Loucy (cell line): ENCODE data around the gene CCDC9.
A peak's percentile ranks its signal among the peaks of the same experiment; 100 is the strongest.

Experiments
- H2AFZ ChIP-seq: fragments of 200-600 bp; sonication (generic); 2 replicates; pipeline ENCODE4 v1.6.0; 2016; ENCODE audit warnings: antibody characterized with exemption, mild to moderate bottlenecking, low read length, moderate library complexity
- H3F3A ChIP-seq: fragments of 200-600 bp; 2 replicates; pipeline ENCODE4 v1.6.0; 2016; ENCODE audit warnings: antibody characterized with exemption, low read depth, mild to moderate bottlenecking
- H3K27me3 ChIP-seq: fragments of 200-600 bp; sonication (generic); 2 replicates; pipeline ENCODE4 v1.6.1; 2014; ENCODE audit warnings: low read length, mild to moderate bottlenecking; ENCODE audit not compliant: insufficient read depth, poor library complexity, severe bottlenecking
- H3K36me3 ChIP-seq: fragments of 200-600 bp; sonication (generic); 2 replicates; pipeline ENCODE4 v1.6.1; 2016; ENCODE audit warnings: low read length; ENCODE audit not compliant: insufficient read depth
- H3K4me1 ChIP-seq: fragments of 200-600 bp; sonication (generic); 2 replicates; pipeline ENCODE4 v1.5.1; 2014; ENCODE audit warnings: low read length, mild to moderate bottlenecking; ENCODE audit not compliant: insufficient read depth, poor library complexity, severe bottlenecking
- H3K4me2 ChIP-seq: fragments of 200-600 bp; sonication (generic); 2 replicates; pipeline ENCODE4 v1.6.0; 2014; ENCODE audit warnings: antibody characterized with exemption, low read length, low read depth, mild to moderate bottlenecking; ENCODE audit not compliant: poor library complexity, severe bottlenecking
- H3K4me3 ChIP-seq: fragments of 200-600 bp; sonication (generic); 2 replicates; pipeline ENCODE4 v1.5.1; 2014; ENCODE audit warnings: low read length, mild to moderate bottlenecking, mixed read lengths; ENCODE audit not compliant: poor library complexity, severe bottlenecking
- H3K79me2 ChIP-seq: fragments of 200-600 bp; sonication (generic); 2 replicates; pipeline ENCODE4 v1.6.1; 2014; ENCODE audit warnings: low read length; ENCODE audit not compliant: insufficient read depth
- H3K9ac ChIP-seq: fragments of 200-600 bp; sonication (generic); 2 replicates; pipeline ENCODE4 v1.6.0; 2014; ENCODE audit warnings: mild to moderate bottlenecking, low read depth, low read length, moderate library complexity; ENCODE audit not compliant: poor library complexity, severe bottlenecking
- H3K9me2 ChIP-seq: fragments of 200-600 bp; sonication (generic); replicated peaks from 2 replicates; pipeline ENCODE4 v1.6.1; 2016; ENCODE audit warnings: low read depth, low read length, mixed read lengths
- H3K9me3 ChIP-seq: fragments of 200-600 bp; sonication (generic); 2 replicates; pipeline ENCODE4 v1.6.1; 2014; ENCODE audit warnings: mild to moderate bottlenecking, antibody characterized with exemption, low read length, low read depth; ENCODE audit not compliant: insufficient read depth
- H4K20me1 ChIP-seq: fragments of 200-600 bp; sonication (generic); 2 replicates; pipeline ENCODE4 v1.6.0; 2014; ENCODE audit warnings: antibody characterized with exemption, low read length, mild to moderate bottlenecking; ENCODE audit not compliant: insufficient read depth, poor library complexity, severe bottlenecking
- EZH2phosphoT487 ChIP-seq: fragments of 200-600 bp; IDR thresholded peaks from 2 replicates; pipeline ENCODE4 v1.6.1; 2018; ENCODE audit warnings: antibody characterized with exemption, mild to moderate bottlenecking, moderate library complexity, borderline replicate concordance
- TF ChIP-seq, protein P1 (sequence below): fragments of 200-600 bp; sonication (generic); conservative IDR thresholded peaks from 2 replicates; pipeline ENCODE4 v1.5.1; 2014; ENCODE audit warnings: mild to moderate bottlenecking, antibody characterized with exemption, low read length

Gene CCDC9

DNA sequence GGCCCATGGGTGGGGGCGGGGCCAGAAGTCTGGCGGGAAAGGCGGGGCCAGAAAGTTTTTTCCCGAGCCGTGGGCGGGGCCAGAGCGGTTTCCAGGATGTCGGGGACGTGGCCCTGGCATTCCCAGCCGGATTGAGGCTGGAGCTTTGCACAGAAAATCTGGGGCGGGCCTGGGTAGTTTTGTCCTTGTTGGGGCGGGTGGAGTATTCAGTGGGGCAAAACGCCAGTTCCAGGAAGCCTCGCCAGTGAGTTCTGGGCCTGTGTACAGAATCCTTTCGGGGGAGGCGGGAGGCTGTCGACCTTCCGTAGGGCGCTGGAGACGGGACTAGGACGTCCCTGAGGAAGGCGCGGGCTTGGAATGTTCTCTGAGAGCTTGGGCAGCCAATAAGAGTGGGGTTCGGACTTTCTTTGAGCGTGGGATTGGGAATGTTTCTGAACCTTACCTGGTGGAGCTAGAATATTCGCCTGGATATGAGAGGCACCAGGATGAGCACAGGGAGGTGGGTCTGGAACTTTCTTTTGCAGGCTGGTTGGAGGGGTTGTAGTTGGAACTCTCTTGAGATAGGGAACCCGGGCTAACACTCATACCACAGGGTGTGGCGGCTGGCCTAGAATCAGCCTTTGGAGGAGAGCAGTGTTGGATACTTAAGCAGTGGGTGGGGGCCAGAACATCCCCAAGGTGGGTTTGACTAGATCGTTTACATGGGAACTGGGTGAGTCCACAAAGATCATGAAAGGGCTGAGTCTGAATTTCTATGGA lies 1.3 kb downstream of the CCDC9 start:
- Histone ChIP-seq H3K9ac (peak overlapping the region; percentile 90), H3K4me2 (peak overlapping the region; percentile 100), H3K36me3 (peaks cover 5% of the 10 kb centered on the region; the same call in 1 of the 2 replicates), H3K4me1 (peaks cover 22% of the 10 kb centered on the region), H3K27me3 (no peaks in the 10 kb centered on the region), H3F3A (no peaks in the 10 kb centered on the region), H2AFZ (peak overlapping the region; percentile 72; the same call in 1 of the 2 replicates), H3K9me3 (no peaks in the 10 kb centered on the region), H3K4me3 (peak overlapping the region; percentile 93), H3K9me2 (no peaks in the 10 kb centered on the region), H3K79me2 (peaks cover 25% of the 10 kb centered on the region), H4K20me1 (no peaks in the 10 kb centered on the region)
- TF ChIP-seq EZH2phosphoT487 = no peak
- TF ChIP-seq, protein P1, sequence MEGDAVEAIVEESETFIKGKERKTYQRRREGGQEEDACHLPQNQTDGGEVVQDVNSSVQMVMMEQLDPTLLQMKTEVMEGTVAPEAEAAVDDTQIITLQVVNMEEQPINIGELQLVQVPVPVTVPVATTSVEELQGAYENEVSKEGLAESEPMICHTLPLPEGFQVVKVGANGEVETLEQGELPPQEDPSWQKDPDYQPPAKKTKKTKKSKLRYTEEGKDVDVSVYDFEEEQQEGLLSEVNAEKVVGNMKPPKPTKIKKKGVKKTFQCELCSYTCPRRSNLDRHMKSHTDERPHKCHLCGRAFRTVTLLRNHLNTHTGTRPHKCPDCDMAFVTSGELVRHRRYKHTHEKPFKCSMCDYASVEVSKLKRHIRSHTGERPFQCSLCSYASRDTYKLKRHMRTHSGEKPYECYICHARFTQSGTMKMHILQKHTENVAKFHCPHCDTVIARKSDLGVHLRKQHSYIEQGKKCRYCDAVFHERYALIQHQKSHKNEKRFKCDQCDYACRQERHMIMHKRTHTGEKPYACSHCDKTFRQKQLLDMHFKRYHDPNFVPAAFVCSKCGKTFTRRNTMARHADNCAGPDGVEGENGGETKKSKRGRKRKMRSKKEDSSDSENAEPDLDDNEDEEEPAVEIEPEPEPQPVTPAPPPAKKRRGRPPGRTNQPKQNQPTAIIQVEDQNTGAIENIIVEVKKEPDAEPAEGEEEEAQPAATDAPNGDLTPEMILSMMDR = no peak

DNA sequence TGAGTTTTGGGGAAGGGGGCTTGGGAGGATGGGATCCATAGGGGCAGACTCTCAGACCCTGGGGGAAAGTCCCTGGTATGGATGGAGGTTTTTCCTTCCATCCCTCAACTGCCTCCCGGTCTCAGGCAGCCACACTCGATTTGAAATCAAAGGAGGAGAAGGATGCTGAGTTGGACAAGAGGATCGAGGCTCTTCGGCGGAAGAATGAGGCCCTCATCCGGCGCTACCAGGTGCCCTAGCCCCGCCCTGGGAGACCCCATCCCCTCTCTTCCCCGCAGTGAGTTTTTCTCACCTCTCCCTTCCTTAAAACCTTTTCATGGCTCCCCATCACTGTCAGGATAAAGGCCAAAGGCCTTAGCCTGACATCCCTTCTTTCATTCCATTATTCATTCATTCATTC lies 2.1 kb downstream of the CCDC9 start:
- H3K27me3 ChIP-seq = no peaks in the 10 kb centered on the region
- TF ChIP-seq, protein P1 = no peak
- TF ChIP-seq EZH2phosphoT487 = no peak
- H3K4me3 ChIP-seq = peak overlapping the region; percentile 93
- no peaks in the 10 kb centered on the region for H3K9me3 ChIP-seq
- peaks cover 5% of the 10 kb centered on the region; the same call in 1 of the 2 replicates for H3K36me3 ChIP-seq
- H3K4me1 ChIP-seq = peaks cover 22% of the 10 kb centered on the region
- peak overlapping the region; percentile 90 for H3K9ac ChIP-seq
- no peak overlapping the region for H2AFZ ChIP-seq
- no peaks in the 10 kb centered on the region for H3K9me2 ChIP-seq
- peak overlapping the region; percentile 100 for H3K4me2 ChIP-seq
- H3K79me2 ChIP-seq = peaks cover 25% of the 10 kb centered on the region
- H3F3A ChIP-seq = no peaks in the 10 kb centered on the region
- no peaks in the 10 kb centered on the region for H4K20me1 ChIP-seq

DNA sequence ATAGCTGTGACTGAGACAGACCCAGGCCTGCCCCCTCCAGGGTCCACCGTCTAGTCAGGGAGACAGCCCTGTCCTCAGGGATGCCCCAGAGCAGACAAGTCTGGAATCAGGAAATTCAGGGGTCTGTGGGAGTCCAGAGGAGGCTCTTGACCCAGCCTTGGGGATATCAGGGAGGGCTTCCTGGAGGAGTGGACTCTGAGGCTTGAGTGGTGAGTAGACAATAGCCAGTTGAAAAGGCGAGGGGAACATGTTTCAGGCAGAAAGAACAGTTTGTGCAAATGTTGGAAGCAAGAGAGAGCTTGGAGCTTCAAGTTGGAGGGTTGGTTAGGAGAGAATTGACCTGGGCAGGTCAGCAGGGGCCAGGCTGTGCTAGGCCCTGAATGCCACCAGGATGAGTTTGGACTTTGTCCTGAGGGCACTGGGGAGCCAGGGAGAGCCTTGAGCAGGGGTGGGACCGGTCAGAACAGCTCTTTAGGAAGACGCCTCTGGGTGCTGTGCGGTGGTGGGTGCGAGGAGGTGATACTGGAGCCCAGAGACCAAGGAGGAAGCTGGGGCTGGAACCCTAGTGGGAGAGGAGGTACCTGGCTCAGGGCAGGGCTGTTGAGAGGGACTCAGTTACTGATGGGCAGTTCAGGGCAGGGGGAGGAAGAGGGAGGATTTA lies 2.7 kb downstream of the CCDC9 start:
- Histone ChIP-seq H3K9me3 (no peaks in the 10 kb centered on the region), H3K27me3 (no peaks in the 10 kb centered on the region), H3K9me2 (no peaks in the 10 kb centered on the region), H3K36me3 (peaks cover 5% of the 10 kb centered on the region; the same call in 1 of the 2 replicates), H3K4me1 (peaks cover 22% of the 10 kb centered on the region), H3K9ac (no peak overlapping the region), H3K79me2 (peaks cover 25% of the 10 kb centered on the region), H4K20me1 (no peaks in the 10 kb centered on the region), H3K4me3 (no peak overlapping the region), H3F3A (no peaks in the 10 kb centered on the region), H2AFZ (no peak overlapping the region), H3K4me2 (peak overlapping the region; percentile 100)
- TF ChIP-seq EZH2phosphoT487 = no peak
- TF ChIP-seq, protein P1 = no peak
